GM19397 (cell line): ENCODE results near the gene PADI2.

ENCODE experiments used
- ATAC-seq: cut with Tn5 transposase; IDR thresholded peaks from one replicate; pipeline ENCODE4 v1.9.1; 2021; ENCODE audit warnings: mild to moderate bottlenecking, moderate library complexity; ENCODE audit not compliant: unreplicated experiment

The PADI2 gene

DNA sequence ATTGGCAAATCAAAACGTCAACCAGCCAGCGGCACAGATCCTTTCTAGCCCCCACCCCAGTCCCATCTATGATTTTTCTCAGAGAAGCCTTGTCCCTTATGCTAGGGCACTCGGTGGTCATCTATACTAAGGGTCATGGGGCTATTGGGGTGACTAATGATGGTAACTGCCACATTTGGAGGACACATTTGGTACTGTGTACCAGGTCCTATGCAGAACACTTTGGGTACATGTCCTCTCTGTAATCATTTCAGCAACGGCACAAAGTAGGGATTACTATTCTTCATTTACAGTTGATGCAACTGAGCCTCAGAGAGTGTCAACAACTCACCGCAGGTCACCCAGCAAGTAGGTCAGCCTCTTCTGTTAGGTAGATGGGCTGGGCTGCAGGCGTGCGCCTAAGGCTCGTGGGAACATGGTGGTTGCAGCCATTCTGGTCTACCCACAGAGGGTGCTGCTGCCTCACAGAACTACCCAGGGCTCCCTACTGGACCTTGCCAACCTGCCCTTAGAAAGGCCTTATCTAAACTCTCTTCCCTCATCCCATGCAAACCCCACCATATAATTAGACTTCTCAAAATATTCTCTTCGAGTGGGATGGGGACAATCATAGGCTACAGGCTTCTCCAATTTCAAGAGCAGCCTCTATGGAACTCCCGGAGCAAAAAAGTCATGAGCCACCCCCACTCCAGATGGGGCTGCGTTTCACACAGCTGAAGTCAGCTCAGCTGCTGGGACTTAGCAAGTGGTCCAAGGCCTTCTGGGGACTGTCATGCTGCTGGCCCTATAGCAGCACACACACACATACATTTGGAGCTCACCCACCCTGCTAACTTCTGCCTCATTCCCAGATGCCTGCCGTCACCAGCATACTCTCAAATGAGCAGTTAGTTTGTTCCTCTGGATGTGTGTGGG, 59.6 kb downstream of the PADI2 start:
- ATAC-seq, result no peak

DNA sequence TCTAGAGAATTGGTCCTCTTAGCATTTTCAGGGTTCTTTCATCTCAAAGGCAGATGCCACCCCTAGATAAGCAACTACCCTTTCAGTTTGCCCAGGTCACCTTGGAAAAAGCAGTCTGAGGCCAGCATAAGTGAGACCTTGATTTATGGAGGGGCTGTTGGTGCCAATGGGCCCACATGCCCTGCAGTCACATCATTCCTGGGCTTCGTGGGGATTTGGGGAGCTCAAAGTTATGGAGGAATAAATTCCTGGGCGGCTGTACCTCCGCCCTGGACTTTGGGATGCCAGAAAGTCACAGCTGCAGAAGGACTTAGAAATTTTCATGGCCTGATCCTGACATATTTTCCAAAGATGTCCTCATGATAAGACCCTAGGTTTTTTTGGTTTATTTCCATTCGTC, 62.7 kb downstream of the PADI2 start:
- no peak for ATAC-seq

DNA sequence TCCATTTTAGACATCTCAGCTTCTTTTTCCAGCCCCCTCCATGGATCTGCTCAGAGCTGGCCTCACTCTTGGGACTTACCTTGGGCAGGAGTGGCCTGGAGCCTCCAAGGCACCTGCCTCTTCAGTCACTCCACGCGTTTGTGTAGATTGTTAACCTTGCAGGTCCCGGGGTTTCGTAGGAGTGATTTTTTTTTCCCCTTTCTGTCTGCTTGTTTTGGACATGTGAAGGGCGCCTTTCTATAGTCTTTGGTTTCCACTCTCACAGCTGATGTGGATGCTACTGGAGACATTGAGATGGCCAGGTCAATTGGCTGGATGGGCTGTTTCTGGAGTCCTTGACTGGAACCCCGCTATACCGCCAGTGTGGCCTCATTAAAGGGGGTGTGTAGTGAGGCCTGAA, 63.5 kb downstream of the PADI2 start:
- no peak for ATAC-seq

DNA sequence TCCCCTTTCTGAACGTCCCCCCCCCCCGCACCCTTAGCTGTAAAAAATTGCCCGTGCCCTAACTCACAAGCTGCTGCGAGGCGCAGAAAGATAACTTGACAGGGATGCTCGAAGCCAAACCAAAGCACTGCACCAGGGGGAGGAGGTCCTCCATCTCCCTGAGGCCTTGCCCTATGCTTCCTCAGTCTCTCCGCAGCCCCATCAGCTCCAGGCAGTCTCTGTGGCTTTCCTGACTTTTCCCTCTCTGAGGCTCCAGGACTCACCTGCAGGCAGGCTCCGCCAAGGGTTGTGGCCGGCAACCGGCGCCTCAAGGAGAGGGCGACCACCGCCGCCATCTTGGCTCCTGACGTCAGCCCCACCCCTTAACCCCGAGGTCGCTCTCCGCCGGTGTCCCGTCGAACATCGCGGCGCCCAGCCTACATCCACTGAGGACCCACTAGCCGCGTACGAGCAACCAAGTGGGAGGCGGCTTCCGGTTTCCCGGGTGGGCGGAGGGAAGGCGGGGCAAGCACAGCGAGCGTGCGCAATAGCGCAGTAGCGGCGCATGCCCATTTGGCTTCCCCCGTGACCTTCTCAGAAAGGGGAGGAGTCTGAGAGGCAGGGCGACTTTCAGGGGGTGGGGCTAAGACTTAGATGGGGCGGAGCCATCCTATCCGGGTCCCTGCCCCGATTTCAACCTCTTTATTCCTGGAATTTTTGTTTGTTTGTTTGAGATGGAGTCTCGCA, 65.4 kb downstream of the PADI2 start, which contains the start of gene SDHB:
SDHB (minus strand) TSS at position 348 of the 726 bp plus-strand sequence; CDS start at position 335, 13 bp downstream.
- ATAC-seq, result peak; percentile 98

DNA sequence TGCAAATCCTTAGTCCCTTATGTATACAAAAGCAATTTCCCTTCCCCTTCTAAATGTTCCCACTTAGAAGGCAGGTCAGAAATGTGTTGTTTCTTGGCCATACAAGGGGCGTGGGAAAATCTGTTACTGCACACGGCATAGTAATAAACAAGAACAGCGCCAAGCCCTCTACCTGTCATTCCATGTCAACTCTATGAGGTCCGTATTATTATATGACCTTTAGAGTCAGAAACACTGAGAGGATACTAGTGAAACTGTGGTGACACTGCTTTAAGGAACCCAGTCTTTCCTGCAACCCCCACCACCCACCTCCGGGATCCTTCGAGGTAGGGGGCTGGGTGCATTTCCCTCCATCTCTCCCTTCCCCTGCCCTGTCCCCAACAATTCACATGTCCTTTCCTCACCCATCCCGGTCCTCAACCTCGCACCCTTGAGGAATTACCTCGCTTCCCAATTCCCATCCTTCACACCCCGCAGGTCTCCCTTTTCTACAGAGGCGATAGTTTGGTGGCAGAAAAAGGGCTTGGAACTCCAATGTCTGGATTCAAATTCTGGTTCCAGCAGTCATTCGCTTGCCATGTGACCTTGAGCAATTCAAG, 66.1 kb downstream of the PADI2 start:
- no peak for ATAC-seq

DNA sequence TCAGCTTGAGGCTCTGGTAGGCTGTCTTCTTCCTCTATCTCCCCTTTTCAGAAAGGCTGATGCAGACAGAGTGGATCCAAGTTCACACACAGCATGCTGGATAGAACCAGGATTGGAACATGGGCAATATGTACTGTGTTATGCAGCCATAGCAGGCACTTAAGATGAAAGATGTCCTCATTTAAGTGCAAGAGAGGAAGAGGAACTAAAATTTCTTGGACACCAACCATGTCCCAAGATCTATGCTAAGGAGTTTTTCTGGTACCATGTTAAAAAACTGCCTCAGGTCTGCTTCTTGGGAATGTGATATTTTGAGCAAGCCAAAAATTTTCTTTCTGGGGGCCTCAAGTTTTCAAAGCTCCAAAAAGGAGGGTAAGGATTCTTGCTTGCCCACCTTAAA, 66.6 kb downstream of the PADI2 start:
- no peak for ATAC-seq

DNA sequence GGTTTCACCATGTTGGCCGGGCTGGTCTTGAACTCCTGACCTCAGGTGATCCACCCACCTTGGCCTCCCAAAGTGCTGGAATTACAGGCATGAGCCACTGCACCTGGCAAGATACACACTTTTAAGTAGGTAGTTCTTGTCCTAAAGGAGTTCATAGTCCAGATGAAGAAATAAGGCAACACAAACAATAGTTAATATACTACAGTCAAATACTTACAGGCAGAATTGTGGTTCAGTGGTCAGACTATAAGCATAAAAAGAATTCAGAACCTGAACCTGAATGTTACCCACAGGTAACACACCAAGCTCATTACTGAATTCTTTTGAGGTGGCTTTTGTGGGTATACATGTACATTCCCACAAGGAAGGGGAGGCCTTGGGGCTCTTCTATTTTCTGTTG, 67.2 kb downstream of the PADI2 start:
- ATAC-seq, result no peak

DNA sequence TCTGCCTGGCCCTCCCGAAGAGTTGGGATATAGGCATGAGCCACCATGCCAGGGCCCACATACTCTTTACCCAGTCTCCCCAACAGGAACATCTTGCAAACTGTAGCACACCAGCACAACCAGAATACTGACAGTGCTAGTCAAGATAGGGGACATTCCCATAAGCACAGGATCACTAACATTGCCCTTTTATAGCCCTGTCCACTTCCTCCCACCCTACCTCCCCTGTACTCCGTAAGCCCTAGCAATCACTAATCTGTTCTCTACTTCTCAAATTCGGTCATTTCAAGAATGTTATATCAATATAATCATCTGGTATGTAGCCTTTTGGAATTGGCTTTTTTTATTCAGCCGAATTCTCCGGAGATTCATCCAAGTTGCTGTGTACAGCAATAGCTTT, 71.3 kb downstream of the PADI2 start:
- ATAC-seq, result no peak

DNA sequence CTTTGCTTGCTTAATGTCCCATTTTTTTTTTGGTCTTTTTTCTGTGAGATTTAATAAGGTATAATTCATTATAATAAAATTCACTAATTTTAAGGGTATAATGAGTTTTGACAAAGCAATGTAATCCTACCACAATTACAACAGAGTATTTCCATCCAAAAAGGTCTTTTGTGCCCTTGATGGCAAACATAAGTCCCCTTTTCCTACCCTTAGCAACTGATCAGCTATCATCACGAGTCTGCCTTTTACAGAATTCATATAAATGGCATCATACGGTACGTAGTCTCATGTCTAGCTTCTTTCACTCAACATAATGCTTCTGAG, 73.0 kb downstream of the PADI2 start:
- ATAC-seq, result no peak

DNA sequence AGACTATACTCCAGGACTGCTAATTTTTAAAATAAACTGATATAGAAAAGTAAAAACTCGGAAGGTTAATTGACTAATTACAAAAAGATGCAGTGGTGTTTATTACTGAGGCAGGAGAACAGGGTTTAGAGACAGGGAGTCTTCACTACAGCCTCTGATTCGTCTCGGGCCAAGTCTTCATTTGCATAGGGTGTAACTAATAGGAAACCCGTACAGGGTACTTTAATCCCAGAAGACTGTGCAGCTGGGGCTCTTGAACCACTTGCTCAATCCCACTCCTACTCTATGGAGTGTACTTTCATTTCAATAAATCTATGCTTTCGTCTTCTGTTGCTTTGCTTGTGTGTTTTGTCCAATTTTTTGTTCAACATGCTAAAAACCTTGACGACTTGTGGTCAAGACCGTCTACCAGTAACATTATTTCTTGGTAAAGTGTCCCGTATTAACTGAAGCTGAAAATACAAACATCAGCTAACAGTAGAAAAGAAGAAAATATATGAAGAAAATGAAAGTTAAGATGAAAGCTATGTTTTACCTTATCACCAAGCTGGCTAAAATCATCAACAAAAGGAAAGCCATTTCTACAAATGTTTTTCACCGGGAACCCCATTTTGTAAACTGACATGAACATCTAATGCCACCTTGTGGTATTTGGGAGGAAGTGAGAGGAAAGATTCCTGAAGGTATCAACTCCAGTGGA, 73.5 kb downstream of the PADI2 start:
- no peak for ATAC-seq

DNA sequence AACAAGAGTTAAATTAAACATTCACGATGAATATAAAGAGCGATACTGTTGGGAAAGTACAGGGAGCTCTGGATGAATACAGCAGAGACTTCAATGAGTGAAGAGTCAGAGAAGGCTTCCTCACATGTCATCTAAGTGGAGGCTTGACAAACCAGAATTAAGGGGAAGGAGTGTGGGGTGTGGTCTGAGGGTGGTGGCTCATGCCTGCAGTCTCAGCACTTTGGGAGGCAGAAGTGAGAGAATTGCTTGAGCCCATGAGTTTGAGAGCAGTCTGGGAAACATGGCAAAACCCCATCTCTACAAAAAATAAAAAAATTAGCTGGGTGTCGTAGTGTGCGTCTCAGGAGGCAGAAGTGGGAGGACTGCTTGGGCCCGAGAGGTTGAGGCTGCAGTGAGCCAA, 74.1 kb downstream of the PADI2 start:
- no peak for ATAC-seq

DNA sequence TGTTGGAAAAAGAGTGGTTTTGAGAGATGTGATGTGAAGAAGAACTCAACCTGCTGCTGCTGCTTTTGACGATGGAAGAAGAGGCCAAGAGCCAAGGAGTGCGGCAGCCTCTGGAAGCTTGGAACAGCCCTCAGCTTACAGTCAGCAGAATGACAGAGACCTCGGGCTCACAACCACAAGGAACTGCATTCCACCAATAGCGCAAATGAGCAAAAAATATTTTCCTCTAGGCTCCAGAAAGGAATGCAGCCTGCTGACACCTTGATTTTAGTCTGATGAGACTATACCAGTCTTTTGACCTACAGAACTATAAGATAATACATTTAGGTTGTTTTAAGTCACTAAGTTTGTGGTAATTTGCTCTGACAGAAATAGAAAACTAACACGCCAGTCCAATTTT, 75.6 kb downstream of the PADI2 start:
- no peak for ATAC-seq

DNA sequence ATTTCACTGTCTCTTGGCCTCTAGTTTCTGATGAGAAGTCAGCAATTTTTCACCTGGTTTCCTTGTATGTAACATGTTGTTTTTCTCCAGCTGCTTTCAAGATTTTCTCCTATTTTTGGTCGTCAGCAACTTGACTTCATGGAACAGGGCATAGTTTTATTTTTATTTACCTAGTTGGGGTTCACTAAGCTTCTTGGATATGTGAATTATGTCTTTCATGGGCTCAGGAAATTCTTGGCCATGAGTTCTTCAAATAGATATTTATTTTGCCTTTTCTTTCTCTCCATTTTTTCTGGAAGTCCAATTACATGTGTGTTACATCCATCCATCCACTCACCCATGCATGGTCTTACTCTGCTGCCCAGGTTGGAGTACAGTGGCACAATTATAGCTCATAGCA, 79.1 kb downstream of the PADI2 start:
- no peak for ATAC-seq

DNA sequence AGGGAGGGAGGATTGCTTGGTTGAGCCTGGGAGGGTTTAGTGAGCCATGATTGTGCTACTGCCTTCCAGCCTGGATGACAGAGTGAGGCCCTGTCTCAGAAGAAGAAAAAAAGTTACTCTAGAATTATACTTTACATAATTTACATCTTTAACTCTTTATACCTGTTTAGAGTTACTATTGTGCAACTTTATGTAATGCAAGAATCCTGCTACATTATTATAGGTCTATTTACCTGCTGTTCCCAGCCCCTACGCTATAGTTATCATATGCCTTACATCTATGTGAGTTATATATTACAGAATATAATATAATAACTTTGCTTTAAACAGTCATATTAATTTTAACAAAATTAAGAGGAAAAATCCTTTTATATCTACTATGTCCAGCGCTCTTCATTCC, 79.7 kb downstream of the PADI2 start:
- ATAC-seq, result no peak

DNA sequence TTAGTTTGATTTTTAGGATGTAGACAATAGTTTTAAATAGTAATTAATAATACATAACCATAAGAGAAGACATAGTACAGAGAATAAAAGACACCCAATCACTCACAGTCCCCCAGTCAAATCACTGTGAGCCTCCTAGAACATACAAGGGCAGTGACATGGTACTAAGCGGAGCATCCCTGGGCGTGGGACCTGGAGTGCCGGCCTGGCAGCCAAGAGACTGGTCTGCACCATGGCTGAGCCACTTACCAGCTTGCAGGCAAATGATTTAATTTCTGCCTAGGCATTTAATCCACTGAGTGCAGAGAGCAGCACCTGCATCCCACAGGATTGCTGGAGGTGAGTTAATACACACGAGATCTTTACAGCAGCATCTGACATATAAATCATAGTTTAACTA, 85.8 kb downstream of the PADI2 start:
- ATAC-seq, result no peak

DNA sequence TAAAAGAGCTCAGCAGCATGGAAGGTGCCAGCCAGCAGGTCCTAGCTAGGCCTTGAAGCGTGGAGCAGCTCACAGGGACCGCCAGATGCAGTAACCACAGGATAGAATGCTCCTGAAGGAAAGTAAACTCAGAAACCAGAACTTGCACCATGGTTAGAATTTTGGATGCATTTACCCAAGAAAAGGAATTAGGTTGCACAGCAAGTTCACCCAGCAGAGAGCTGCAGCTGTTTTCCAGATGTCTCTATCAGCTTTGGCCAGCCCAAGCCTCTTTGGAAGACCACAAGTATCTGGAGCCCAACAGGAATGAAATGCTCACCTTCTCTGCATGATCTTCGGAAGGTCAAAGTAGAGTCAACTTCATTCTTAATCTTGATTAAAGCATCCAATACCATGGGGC, 86.5 kb downstream of the PADI2 start:
- no peak for ATAC-seq

DNA sequence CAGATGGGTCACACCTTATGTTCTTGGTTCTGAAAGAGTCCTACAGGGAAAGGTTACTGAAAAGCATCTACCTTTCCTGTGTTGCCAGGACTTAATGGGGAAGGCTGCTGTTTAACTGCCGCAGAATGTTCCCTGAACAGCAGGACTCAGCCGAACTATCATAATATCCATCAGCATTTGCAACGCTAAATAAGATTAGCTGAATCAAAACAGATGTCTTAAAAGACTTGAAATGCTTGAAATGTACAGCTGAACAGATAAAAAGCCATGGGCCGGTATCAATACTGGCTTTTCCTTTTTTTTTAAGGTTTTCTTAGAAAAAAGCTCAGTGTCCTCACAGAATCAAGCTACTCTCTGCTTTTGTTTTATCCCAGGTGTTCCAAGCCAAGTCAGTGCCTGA, 87.8 kb downstream of the PADI2 start:
- no peak for ATAC-seq

DNA sequence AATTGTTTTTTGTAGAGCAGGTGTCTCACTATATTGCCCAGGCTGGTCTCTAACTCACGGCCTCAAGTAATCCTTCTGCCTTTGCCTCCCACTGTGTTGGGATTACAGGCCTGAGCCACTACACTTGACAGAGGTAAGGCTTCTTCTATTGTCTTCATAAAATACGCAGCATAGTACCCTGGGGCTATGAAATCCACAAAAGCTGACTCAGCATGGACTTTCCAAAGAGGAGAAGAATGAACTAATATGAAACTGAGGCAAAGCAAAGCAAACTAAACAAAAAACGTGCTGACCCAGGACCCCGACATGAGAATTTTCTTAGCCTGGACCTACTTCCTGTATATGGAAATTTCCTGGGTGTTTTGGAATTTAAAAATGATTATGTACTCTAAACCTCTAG, 89.0 kb downstream of the PADI2 start:
- ATAC-seq, result no peak

DNA sequence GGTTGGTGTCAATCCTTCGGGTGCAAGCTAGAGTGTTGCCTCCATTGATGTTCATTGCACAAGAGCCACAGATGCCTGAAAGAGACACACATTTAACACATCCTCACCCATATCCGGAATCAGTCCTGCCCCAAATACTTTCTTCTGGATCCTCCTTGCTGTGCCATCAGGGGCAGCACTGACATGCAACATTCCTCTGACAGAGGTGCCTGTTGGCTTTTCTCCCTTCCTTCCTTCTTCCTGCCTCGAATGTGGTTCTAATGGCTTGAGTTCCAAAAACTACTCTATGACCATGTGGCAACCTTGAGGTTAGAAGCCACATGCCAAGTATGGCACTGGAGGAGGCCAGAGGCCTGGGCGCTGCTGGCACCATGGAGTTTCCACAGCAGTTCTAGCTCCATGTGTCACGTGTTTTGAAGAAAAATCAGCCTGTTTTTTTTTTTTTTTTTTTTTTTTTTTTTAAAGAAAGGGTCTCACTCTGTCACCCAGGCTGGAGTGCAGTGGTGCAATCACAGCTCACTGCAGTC, 90.5 kb downstream of the PADI2 start:
- ATAC-seq, result no peak

DNA sequence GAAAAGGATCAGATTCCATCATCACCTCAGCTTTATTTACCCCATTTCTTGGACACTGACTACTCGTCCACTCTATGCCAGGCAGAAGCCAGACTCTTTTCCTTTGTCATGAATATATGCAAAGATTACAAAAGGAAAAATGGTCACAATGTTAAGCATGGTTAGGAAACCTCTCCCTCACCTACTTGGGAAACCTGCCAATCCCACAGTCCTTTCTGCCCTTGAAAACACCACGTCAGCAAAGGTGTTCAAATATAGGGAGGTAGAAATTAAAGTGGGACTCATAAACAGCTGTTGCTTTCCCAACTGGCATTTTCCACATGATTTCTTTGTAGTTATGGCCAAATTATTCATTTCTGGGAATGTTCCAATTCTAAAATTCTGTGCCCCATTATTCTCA, 91.4 kb downstream of the PADI2 start:
- no peak for ATAC-seq

DNA sequence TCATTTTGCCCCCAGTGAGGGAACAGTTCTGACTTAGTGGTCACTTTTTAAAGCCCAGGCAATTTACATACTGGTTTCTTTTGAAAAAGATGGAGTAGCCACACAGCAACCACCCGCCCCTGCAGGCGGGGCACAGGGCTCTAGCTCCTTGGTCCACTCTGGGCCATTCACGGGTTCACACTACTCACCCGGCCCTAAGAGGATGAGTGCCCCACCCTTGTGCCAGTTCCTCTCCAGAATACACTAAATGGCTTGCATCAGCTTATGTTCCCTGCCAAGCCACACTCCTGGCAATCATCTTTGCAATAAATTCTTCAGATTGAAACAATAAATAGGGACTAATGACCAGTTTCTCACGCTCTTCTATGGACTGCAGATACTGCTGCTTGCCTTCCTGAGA, 91.8 kb downstream of the PADI2 start:
- ATAC-seq, result no peak
